ENCODE measurements around the gene ZIC1. TPM values are rescaled to one million over a fixed set of nuclear protein-coding genes. Genes with fewer than 3 reads are reported as not detected.

ZIC1 gene
- total RNA-seq, 2 donors from 2014 or later = not detected

DNA sequence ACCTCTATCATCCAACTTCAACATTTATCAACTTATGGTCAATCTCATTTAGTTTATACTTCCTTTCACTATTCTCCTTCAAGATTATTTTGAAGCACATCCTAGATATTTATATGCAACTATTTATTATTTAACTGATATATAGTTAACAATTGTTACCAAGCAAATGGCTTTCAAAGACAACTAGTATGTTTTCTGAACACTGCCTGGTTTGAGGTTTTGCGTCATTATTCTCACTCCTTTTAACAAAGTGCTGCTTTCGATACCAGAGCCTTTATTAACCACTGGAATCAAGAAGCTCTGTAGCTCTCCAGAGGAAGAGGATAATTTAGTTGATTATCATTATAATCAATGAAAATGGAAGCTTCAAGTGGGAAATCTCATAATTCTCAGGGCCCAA lies 19.6 kb downstream of the ZIC1 start:
- DNase-seq = no peak
- ATAC-seq = no peak
- intact Hi-C loops (cut with DNase I, micrococcal nuclease) = no loop called here

DNA sequence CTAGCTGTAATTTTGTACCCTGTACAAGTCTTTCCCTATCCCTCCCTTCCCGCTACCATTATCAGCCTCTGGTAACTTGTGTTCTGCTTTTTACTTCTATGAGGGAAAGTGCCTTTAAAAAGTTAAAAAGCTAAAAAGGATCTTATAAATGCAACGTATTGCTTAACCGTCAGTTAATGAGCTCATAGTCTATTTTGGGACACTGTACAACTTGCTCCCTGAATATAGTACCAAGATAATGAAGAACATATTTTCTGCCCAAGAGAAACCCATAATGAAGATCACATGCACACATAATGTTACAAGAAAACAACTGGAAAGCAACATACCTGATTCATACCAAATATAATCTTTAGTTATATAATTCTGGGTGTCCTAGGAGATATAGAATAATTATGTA lies 22.6 kb downstream of the ZIC1 start:
- ATAC-seq = no peak

DNA sequence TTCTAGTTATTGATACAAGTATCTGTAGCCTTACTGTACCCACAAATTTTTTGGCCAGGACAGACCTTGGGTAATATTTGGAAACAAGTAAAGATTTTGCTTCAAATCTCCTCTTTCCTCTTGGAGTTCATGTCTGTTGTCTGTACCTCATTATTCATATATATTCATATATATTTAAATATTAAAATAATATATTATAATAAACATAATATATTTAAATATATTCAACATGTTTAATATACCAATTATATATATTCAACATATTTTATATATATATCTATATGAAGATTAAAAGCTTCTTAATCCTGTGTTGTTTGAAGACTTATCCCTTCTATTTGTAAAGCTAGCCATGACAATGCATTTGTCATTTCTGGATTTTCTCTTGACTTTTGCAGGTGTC lies 38.1 kb downstream of the ZIC1 start:
- no peak for DNase-seq
- intact Hi-C loops (cut with DNase I, micrococcal nuclease) = no loop called here
- ATAC-seq = no peak

More for the DNA sequence above, 22.6 kb downstream of the ZIC1 start:
- no peak for DNase-seq
- intact Hi-C loops (cut with DNase I, micrococcal nuclease) = no loop called here

DNA sequence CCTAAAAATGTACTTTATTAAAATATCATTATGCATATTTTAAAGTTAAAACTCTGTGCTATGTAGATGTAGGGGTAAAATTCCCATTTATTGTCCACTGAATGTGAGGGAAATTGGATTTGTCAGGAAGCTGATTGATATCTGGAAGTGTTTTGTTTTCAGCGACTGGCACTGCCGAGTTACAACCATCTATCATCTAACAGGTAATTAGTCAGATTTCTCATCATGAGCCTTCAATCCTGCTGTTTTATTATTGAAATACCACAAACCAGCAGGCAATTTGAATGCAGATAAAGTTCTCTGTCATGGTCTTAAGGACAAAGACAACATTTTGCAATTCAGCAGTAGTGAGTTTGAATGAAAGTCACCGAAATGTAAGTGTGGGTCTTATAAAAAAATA lies 40.5 kb downstream of the ZIC1 start:
- ATAC-seq (no peak), DNase-seq (no peak)
- intact Hi-C loops (cut with DNase I, micrococcal nuclease) = no loop called here

DNA sequence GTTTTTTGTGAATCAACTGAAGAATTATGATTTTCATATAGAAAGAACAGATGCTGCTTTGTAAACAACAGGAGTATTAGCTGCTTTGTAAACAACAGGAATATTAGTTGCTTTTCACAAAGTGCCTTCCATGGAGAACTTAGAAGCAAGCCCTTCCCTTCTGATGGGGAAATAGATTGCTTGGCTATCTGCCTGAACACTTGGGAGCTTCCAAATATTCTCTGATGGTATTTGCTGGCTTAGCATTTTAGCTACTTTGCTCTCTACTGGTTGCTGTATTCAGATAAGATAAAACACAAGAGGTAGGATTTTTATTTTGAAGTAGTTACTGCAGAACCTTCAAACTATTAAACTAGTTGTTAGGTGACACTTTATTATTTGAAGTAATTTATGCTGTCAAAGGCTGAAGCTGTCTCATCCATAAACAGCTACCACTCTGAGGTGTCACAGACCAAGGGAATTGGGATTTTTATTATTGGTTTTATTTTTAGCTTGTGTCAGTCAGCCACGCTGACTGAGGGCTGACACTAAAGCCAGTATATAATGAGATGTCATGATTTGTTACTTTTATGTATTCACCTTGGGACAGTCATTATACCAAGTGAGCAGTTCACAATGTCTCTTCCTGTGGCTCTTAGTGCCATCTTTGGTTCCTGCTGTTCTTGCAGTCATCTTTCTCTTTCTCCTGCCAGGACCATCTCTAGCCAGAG lies 50.0 kb downstream of the ZIC1 start:
- intact Hi-C loops (cut with DNase I, micrococcal nuclease) = no loop called here
- DNase-seq (no peak), ATAC-seq (no peak)

DNA sequence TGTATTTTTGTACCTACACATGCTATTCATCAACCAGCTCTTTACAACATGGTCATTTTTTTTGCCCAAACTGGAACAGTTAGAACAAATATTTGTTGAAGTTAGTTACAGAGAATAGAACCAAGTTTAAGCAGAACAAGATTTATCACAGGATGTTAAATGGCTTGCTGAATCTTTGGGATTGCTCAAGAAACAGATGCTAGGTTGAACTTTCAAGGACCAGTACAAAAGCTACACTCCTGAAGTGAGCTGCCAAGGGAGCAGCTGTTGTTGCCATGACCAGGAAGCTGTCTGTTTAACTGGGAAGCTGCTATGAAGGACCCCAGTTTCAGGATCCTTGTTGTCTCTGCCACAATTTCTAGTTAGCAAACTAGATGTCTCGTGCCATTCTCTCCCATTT lies 53.7 kb downstream of the ZIC1 start:
- intact Hi-C loops (cut with DNase I, micrococcal nuclease) = no loop called here
- ATAC-seq = no peak
- no peak for DNase-seq

Other genes with a start within 250 kb of the ZIC1 start
- not detected for gene ZIC4, start 2.8 kb upstream of the ZIC1 start, total RNA-seq

All from left colon (tissue), 2 donors.